Liver (tissue), 9 donors: Measurements from ENCODE around the gene SOX6. TPM values are rescaled to one million over a fixed set of nuclear protein-coding genes. Genes with fewer than 3 reads are reported as not detected.

ENCODE experiments used
- DNase-seq: peaks from one replicate; pipeline ENCODE4 v3.0.0-alpha.2; 2017; ENCODE audit warnings: low spot score
- H3K27ac ChIP-seq, 2 donors: one replicate each; pipeline ENCODE4 v1.7.0; 2013; ENCODE audit warnings: inconsistent platforms in 2 of 2, low read length in 2 of 2, control low read depth in 1 of 2, low read depth in 1 of 2, mild to moderate bottlenecking in 1 of 2
- H3K27me3 ChIP-seq, 4 donors: one replicate each; pipeline versions ENCODE4 v1.6.1 to v1.7.0; 2013; ENCODE audit warnings: low read length in 3 of 4, inconsistent platforms in 1 of 4, mild to moderate bottlenecking in 1 of 4, moderate library complexity in 1 of 4; ENCODE audit not compliant: control insufficient read depth in 4 of 4, insufficient read depth in 4 of 4
- H3K36me3 ChIP-seq, 4 donors: one replicate each; pipeline versions ENCODE4 v1.6.1 to v1.7.0; 2013; ENCODE audit warnings: low read length in 3 of 4, mild to moderate bottlenecking in 3 of 4, low read depth in 1 of 4, moderate library complexity in 1 of 4; ENCODE audit not compliant: control insufficient read depth in 4 of 4, insufficient read depth in 3 of 4
- H3K4me1 ChIP-seq, 4 donors: one replicate each; pipeline versions ENCODE4 v1.6.1 to v1.7.0; 2013; ENCODE audit warnings: low read length in 3 of 4, mild to moderate bottlenecking in 3 of 4, moderate library complexity in 1 of 4; ENCODE audit not compliant: control insufficient read depth in 4 of 4, insufficient read depth in 4 of 4
- H3K4me3 ChIP-seq, 3 donors: one replicate each; pipeline versions ENCODE4 v1.6.1 to v1.7.0; 2013; ENCODE audit warnings: low read length in 3 of 3, control low read depth in 1 of 3, low read depth in 1 of 3, mild to moderate bottlenecking in 1 of 3
- H3K9ac ChIP-seq, 2 donors: one replicate each; pipeline ENCODE4 v1.7.0; 2013; ENCODE audit warnings: low read length in 2 of 2, mild to moderate bottlenecking in 2 of 2, moderate library complexity in 2 of 2, control low read depth in 1 of 2, low read depth in 1 of 2
- H3K9me3 ChIP-seq, 4 donors: one replicate each; pipeline versions ENCODE4 v1.6.1 to v1.7.0; 2013; ENCODE audit warnings: low read length in 3 of 4; ENCODE audit not compliant: control insufficient read depth in 4 of 4
- EGR1 ChIP-seq, 2 donors: IDR thresholded peaks; 2 replicates each; pipeline ENCODE4 v1.6.1; 2016 to 2018; ENCODE audit warnings: antibody characterized with exemption in 2 of 2, low read depth in 2 of 2
- FOXA1 ChIP-seq: IDR thresholded peaks from 2 replicates; pipeline ENCODE4 v1.6.1; 2016; ENCODE audit warnings: antibody characterized with exemption
- FOXA2 ChIP-seq: IDR thresholded peaks from 2 replicates; pipeline ENCODE4 v1.6.1; 2016; ENCODE audit warnings: antibody characterized with exemption
- HNF4A ChIP-seq, 2 donors: conservative IDR thresholded peaks; 2 replicates each; pipeline ENCODE4 v1.6.1; 2016; ENCODE audit warnings: antibody characterized with exemption in 2 of 2, mild to moderate bottlenecking in 2 of 2
- HNF4G ChIP-seq: IDR thresholded peaks from 2 replicates; pipeline ENCODE4 v1.6.1; 2016; ENCODE audit warnings: antibody characterized with exemption
- JUND ChIP-seq, 2 donors: IDR thresholded peaks; 2 replicates each; pipeline ENCODE4 v1.6.1; 2016; ENCODE audit warnings: antibody characterized with exemption in 2 of 2
- MAX ChIP-seq: IDR thresholded peaks from 2 replicates; pipeline ENCODE4 v1.6.1; 2016; ENCODE audit warnings: antibody characterized with exemption
- NR2F2 ChIP-seq: IDR thresholded peaks from 2 replicates; pipeline ENCODE4 v1.6.1; 2016; ENCODE audit warnings: antibody characterized with exemption
- RAD21 ChIP-seq, 2 donors: IDR thresholded peaks; 2 replicates each; pipeline ENCODE4 v1.6.1; 2016; ENCODE audit warnings: antibody characterized with exemption in 2 of 2, mild to moderate bottlenecking in 2 of 2
- REST ChIP-seq: IDR thresholded peaks from 2 replicates; pipeline ENCODE4 v1.6.1; 2016; ENCODE audit warnings: antibody characterized with exemption, mild to moderate bottlenecking
- RXRA ChIP-seq, 2 donors: IDR thresholded peaks; 2 replicates each; pipeline ENCODE4 v1.6.1; 2017 to 2018; ENCODE audit warnings: antibody characterized with exemption in 2 of 2, mild to moderate bottlenecking in 1 of 2
- SP1 ChIP-seq: IDR thresholded peaks from 2 replicates; pipeline ENCODE4 v1.6.1; 2018; ENCODE audit warnings: antibody characterized with exemption, mild to moderate bottlenecking
- TAF1 ChIP-seq: conservative IDR thresholded peaks from 2 replicates; pipeline ENCODE4 v1.6.1; 2016; ENCODE audit warnings: antibody characterized with exemption, mild to moderate bottlenecking
- ZBTB33 ChIP-seq: IDR thresholded peaks from 2 replicates; pipeline ENCODE4 v1.6.1; 2016; ENCODE audit warnings: antibody characterized with exemption
- WGBS: extraction: QIAGEN DNeasy Blood & Tissue Kit; methylation state at CpG from one replicate; pipeline ENCODE4 v1.1.7; 2013; 5-methylcytosine and 5-hydroxymethylcytosine counted together
- polyA plus RNA-seq, 2 donors: library from polyadenylated mRNA; stranded (reverse) in 1 of 2; unstranded in 1 of 2; fragments of 200-250 nt in 1 of 2; fragments of >200 nt in 1 of 2; fragmentation: Nextera tagmentation in 1 of 2; extraction: Ambion mirVana in 1 of 2; gene quantifications; one replicate each; pipeline versions ENCODE4 v1.2.1 to v1.2.3, GENCODE V29; 2013 to 2015
- total RNA-seq, 2 donors: library from RNA; depleted of rRNA; stranded (reverse); fragments of >200 nt; gene quantifications; one replicate each; pipeline ENCODE4 v1.2.3, GENCODE V29; 2014
- TF ChIP-seq, protein P1 (sequence below): fragments of 150-350 bp; IDR thresholded peaks from 2 replicates; pipeline ENCODE4 v1.5.1; 2017; ENCODE audit warnings: improper control_type of control experiment, low read depth, low read length; ENCODE audit not compliant: missing input control
- donor health status: healthy.
- donor health status: healthy.
- donor health status: healthy.
- donor health status: healthy.
- donor health status: healthy.

SOX6 gene
- total and polyA plus RNA-seq, 4 donors, result 2.4 to 111 (median 14.8) TPM

DNA sequence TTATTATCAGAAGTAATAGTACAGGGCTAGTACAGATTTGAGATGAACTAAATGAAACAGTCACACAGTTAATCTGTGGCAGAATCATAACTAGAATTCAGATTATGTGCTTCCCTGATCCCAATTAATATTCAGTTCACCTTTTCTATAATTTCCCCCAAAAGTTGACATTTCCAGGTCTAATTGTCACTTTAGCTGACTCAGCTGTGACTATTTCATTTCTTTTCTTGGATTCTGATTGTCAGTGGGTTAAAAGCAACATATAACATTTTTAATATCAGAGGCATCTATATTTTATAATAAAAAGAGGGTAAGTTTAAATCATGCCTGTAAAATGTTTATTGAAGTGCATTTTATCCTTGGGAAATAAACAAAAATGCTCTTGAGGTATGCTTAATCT is 28.8 kb upstream of the SOX6 start:
- H3K27me3 ChIP-seq, result no peaks in the 10 kb centered on the region
- no peak for DNase-seq
- H3K4me3 ChIP-seq, result no peak overlapping the region
- H3K9me3 ChIP-seq, result no peaks in the 10 kb centered on the region
- no peaks in the 10 kb centered on the region for H3K4me1 ChIP-seq
- H3K9ac ChIP-seq, result no peak overlapping the region
- TF ChIP-seq REST, result no peak
- TF ChIP-seq ZBTB33, result no peak
- TF ChIP-seq RXRA (IDR thresholded peaks at IDR 0.05), result no peak
- no peak for TF ChIP-seq TAF1
- no peak for TF ChIP-seq FOXA1
- TF ChIP-seq SP1, result no peak
- TF ChIP-seq RAD21 (IDR thresholded peaks at IDR 0.05), result no peak
- no peak for TF ChIP-seq HNF4A (conservative IDR thresholded peaks at IDR 0.05)
- no peak for TF ChIP-seq MAX
- no peak for TF ChIP-seq JUND (IDR thresholded peaks at IDR 0.05)
- TF ChIP-seq, protein P1, sequence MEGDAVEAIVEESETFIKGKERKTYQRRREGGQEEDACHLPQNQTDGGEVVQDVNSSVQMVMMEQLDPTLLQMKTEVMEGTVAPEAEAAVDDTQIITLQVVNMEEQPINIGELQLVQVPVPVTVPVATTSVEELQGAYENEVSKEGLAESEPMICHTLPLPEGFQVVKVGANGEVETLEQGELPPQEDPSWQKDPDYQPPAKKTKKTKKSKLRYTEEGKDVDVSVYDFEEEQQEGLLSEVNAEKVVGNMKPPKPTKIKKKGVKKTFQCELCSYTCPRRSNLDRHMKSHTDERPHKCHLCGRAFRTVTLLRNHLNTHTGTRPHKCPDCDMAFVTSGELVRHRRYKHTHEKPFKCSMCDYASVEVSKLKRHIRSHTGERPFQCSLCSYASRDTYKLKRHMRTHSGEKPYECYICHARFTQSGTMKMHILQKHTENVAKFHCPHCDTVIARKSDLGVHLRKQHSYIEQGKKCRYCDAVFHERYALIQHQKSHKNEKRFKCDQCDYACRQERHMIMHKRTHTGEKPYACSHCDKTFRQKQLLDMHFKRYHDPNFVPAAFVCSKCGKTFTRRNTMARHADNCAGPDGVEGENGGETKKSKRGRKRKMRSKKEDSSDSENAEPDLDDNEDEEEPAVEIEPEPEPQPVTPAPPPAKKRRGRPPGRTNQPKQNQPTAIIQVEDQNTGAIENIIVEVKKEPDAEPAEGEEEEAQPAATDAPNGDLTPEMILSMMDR, result no peak
- no peak for TF ChIP-seq NR2F2
- TF ChIP-seq FOXA2, result no peak
- no peak overlapping the region for H3K27ac ChIP-seq
- H3K36me3 ChIP-seq, result no peaks in the 10 kb centered on the region

DNA sequence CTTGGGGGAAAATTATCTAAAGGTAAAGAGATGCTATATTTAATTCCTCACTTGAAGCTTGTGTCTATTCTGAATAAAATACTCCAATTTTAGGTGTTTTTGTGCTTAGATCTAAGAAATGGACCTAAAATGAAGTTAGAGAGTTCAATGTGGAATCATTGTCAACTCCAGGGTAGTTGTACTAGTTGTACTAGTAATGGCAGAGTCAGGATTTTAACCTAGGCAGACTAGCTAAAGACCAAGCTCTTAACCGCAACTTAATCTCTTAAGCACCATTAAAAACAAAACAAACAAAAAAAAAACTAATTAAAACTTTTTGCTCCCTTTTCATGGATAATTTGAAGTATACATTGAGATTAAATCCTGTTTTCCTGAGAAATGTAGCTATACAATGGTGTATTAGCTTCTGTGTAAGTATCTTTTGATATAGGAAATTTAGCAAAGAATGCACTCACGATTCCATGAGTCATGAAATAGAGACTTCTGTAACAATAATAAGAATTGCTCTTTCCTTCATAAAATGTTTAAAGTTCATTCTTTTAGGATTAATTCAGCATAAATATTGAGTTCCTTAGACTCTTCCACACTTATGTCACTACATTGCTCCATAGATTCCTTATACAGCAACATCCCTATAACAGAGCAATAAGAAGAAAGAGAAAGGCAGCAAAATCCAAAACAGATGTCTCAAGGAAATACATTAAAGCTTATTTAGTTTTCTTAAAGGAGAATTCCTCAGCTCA is 26.5 kb upstream of the SOX6 start:
- Histone ChIP-seq H3K27me3 (no peaks in the 10 kb centered on the region), H3K9ac (no peak overlapping the region), H3K4me1 (no peaks in the 10 kb centered on the region), H3K4me3 (no peak overlapping the region), H3K36me3 (no peaks in the 10 kb centered on the region), H3K27ac (no peak overlapping the region), H3K9me3 (no peaks in the 10 kb centered on the region)
- WGBS, result 95% methylated on average over 2 of the region's 2 CpGs
- DNase-seq, result no peak
- no peak for TF ChIP-seq SP1
- no peak for TF ChIP-seq RXRA (IDR thresholded peaks at IDR 0.05)
- no peak for TF ChIP-seq NR2F2
- no peak for TF ChIP-seq MAX
- TF ChIP-seq EGR1 (IDR thresholded peaks at IDR 0.05; ENCODE audit: low read depth in 2 of 2), result no peak
- TF ChIP-seq, protein P1, result no peak
- no peak for TF ChIP-seq REST
- no peak for TF ChIP-seq HNF4A (conservative IDR thresholded peaks at IDR 0.05)
- TF ChIP-seq HNF4G, result no peak
- no peak for TF ChIP-seq JUND (IDR thresholded peaks at IDR 0.05)
- TF ChIP-seq TAF1, result no peak
